Fibroblast of skin of abdomen (primary cell): Measurements from ENCODE around the gene GOLGA3.

Experiments used
- DNase-seq: peaks from one replicate; pipeline ENCODE4 v3.0.0-alpha.2; 2013

Gene GOLGA3

GRCh38 chr12:132719954-132720324, 108.7 kb downstream of the GOLGA3 start:
- DNase-seq, result no peak

GRCh38 chr12:132719141-132719953, 109.3 kb downstream of the GOLGA3 start:
- no peak for DNase-seq
